GM21528 (cell line): ENCODE measurements around the gene YBX2.

Experiments used
- ATAC-seq: cut with Tn5 transposase; IDR thresholded peaks from one replicate; pipeline ENCODE4 v1.9.1; 2021; ENCODE audit warnings: mild to moderate bottlenecking, moderate library complexity; ENCODE audit not compliant: unreplicated experiment, low FRiP score

Gene YBX2

GRCh38 chr17:7306911-7307685 is 12.7 kb upstream of the YBX2 start, which contains the start of gene EIF5A:
EIF5A (plus strand) TSS chr17:7307628; CDS start chr17:7309636, 2,008 bp downstream.
- peak; percentile 70 for ATAC-seq

GRCh38 chr17:7304179-7304578 is 9.7 kb upstream of the YBX2 start:
- ATAC-seq: no peak

- no peak for ATAC-seq
Measured at GRCh38 chr17:7296189-7296861, 1.9 kb upstream of the YBX2 start.

GRCh38 chr17:7295230-7296180 is 1.1 kb upstream of the YBX2 start:
- ATAC-seq: no peak

GRCh38 chr17:7293816-7294613 is 424 bp downstream of the YBX2 start:
- no peak for ATAC-seq

GRCh38 chr17:7293159-7293558 is 1.3 kb downstream of the YBX2 start:
- no peak for ATAC-seq

GRCh38 chr17:7292729-7293128 is 1.7 kb downstream of the YBX2 start:
- no peak for ATAC-seq

GRCh38 chr17:7292194-7292593 is 2.2 kb downstream of the YBX2 start:
- no peak for ATAC-seq

- no peak for ATAC-seq
Measured at GRCh38 chr17:7290685-7291084, 3.8 kb downstream of the YBX2 start.

- ATAC-seq: no peak
Measured at GRCh38 chr17:7290166-7290565, 4.3 kb downstream of the YBX2 start.

GRCh38 chr17:7289256-7290032 is 5.0 kb downstream of the YBX2 start:
- ATAC-seq: no peak

- ATAC-seq: no peak
Measured at GRCh38 chr17:7285679-7286078, 8.8 kb downstream of the YBX2 start.

GRCh38 chr17:7284911-7285310 is 9.5 kb downstream of the YBX2 start:
- ATAC-seq: no peak

- no peak for ATAC-seq
Measured at GRCh38 chr17:7283471-7284216, 10.8 kb downstream of the YBX2 start.

- ATAC-seq: no peak
Measured at GRCh38 chr17:7282752-7283321, 11.6 kb downstream of the YBX2 start.

GRCh38 chr17:7281953-7282751 is 12.3 kb downstream of the YBX2 start:
- no peak for ATAC-seq
